SK-N-MC (cell line): Measurements from ENCODE around the gene RCAN1.

ENCODE experiments used
- EZH2 ChIP-seq: fragments of 200-600 bp; sonication (generic); IDR thresholded peaks from one replicate; pipeline ENCODE4 v1.6.1; 2017; ENCODE audit warnings: antibody characterized with exemption
- POLR2AphosphoS5 ChIP-seq: IDR thresholded peaks from 2 replicates; pipeline ENCODE4 v1.6.1; 2012; ENCODE audit warnings: mild to moderate bottlenecking, low read depth, low read length, borderline replicate concordance

GRCh38 chr21:34500191-34500590 is 114.7 kb downstream of the RCAN1 start:
- TF ChIP-seq EZH2 (no peak), POLR2AphosphoS5 (no peak)
